Loucy (cell line): ENCODE data around the gene TARM1.

Source experiments
- CTCF ChIP-seq: fragments of 200-600 bp; sonication (generic); conservative IDR thresholded peaks from 2 replicates; pipeline ENCODE4 v1.5.1; 2014; ENCODE audit warnings: mild to moderate bottlenecking, antibody characterized with exemption, low read length
- EZH2phosphoT487 ChIP-seq: fragments of 200-600 bp; IDR thresholded peaks from 2 replicates; pipeline ENCODE4 v1.6.1; 2018; ENCODE audit warnings: antibody characterized with exemption, mild to moderate bottlenecking, moderate library complexity, borderline replicate concordance

GRCh38 chr19:54121259-54121658, 40.1 kb upstream of the TARM1 start:
- TF ChIP-seq CTCF (no peak), EZH2phosphoT487 (no peak)
